ENCODE results near the gene CFAP46. TPM values are rescaled to one million over a fixed set of nuclear protein-coding genes. Genes with fewer than 3 reads are reported as not detected.

Gene CFAP46
- total RNA-seq, 1 donor from 2014 or later, result 10.9 TPM

- H3K4me1 Mint-ChIP-seq (ENCODE audit: unreplicated experiment), result peaks cover 5% of the 10 kb centered on the region
- DNase-seq (ENCODE audit: extremely low spot score, unreplicated experiment), result no peak
- H3K4me3 Mint-ChIP-seq, result no peak overlapping the region
- H3K27me3 Mint-ChIP-seq, result peaks cover 5% of the 10 kb centered on the region
- H3K9me3 Mint-ChIP-seq, result no peaks in the 10 kb centered on the region
- no peak for TF ChIP-seq CTCF (conservative IDR thresholded peaks at IDR 0.05)
- H3K36me3 Mint-ChIP-seq, result no peaks in the 10 kb centered on the region
- no peak overlapping the region for H3K27ac Mint-ChIP-seq
Observed at GRCh38 chr10:132810141-132810806, 132.1 kb downstream of the CFAP46 start.

- Mint-ChIP-seq H3K4me1 (ENCODE audit: unreplicated experiment) (peaks cover 7% of the 10 kb centered on the region), H3K27ac (no peak overlapping the region), H3K4me3 (no peak overlapping the region), H3K9me3 (no peaks in the 10 kb centered on the region), H3K27me3 (peaks cover 3% of the 10 kb centered on the region), H3K36me3 (no peaks in the 10 kb centered on the region)
- TF ChIP-seq CTCF (conservative IDR thresholded peaks at IDR 0.05), result no peak
- DNase-seq (ENCODE audit: extremely low spot score, unreplicated experiment), result no peak
Observed at GRCh38 chr10:132809232-132810140, 132.9 kb downstream of the CFAP46 start.

GRCh38 chr10:132808383-132809231 is 133.8 kb downstream of the CFAP46 start:
- no peak for DNase-seq (ENCODE audit: extremely low spot score, unreplicated experiment)
- no peaks in the 10 kb centered on the region for H3K9me3 Mint-ChIP-seq
- no peak overlapping the region for H3K27ac Mint-ChIP-seq
- H3K4me1 Mint-ChIP-seq (ENCODE audit: unreplicated experiment), result peaks cover 11% of the 10 kb centered on the region
- H3K36me3 Mint-ChIP-seq, result no peaks in the 10 kb centered on the region
- H3K4me3 Mint-ChIP-seq, result no peak overlapping the region
- peaks cover 3% of the 10 kb centered on the region for H3K27me3 Mint-ChIP-seq
- no peak for TF ChIP-seq CTCF (conservative IDR thresholded peaks at IDR 0.05)

- TF ChIP-seq CTCF (conservative IDR thresholded peaks at IDR 0.05), result no peak
- Mint-ChIP-seq H3K4me3 (no peak overlapping the region), H3K4me1 (ENCODE audit: unreplicated experiment) (peaks cover 11% of the 10 kb centered on the region), H3K36me3 (no peaks in the 10 kb centered on the region), H3K9me3 (no peaks in the 10 kb centered on the region), H3K27me3 (peaks cover 3% of the 10 kb centered on the region), H3K27ac (no peak overlapping the region)
- DNase-seq (ENCODE audit: extremely low spot score, unreplicated experiment), result no peak
Observed at GRCh38 chr10:132807621-132808049, 134.7 kb downstream of the CFAP46 start.

- Mint-ChIP-seq H3K27me3 (peaks cover 3% of the 10 kb centered on the region), H3K9me3 (no peaks in the 10 kb centered on the region), H3K27ac (no peak overlapping the region), H3K4me1 (ENCODE audit: unreplicated experiment) (peaks cover 11% of the 10 kb centered on the region), H3K36me3 (no peaks in the 10 kb centered on the region), H3K4me3 (no peak overlapping the region)
- DNase-seq (ENCODE audit: extremely low spot score, unreplicated experiment), result no peak
- TF ChIP-seq CTCF (conservative IDR thresholded peaks at IDR 0.05), result no peak
Observed at GRCh38 chr10:132806561-132807003, 135.8 kb downstream of the CFAP46 start.

All from type B pancreatic cell (in vitro differentiated cells).